Neural cell (in vitro differentiated cells): Measurements from ENCODE around the gene ZNF316. TPM values are rescaled to one million over a fixed set of nuclear protein-coding genes. Genes with fewer than 3 reads are reported as not detected.

Source experiments
- H2AFZ ChIP-seq: fragments of 200-600, 300-800 bp; sonication (generic), shearing (Covaris generic); 2 replicates; pipeline ENCODE4 v1.6.0; 2014; ENCODE audit warnings: low read depth, mild to moderate bottlenecking, antibody characterized with exemption, low read length, moderate library complexity
- H3F3A ChIP-seq: fragments of 200-600 bp; shearing (Covaris generic); 2 replicates; pipeline ENCODE4 v1.6.1; 2016; ENCODE audit warnings: mild to moderate bottlenecking, moderate library complexity, mixed read lengths, antibody characterized with exemption, low read length; ENCODE audit not compliant: insufficient read depth, poor library complexity, severe bottlenecking
- H3K27ac ChIP-seq: fragments of 200-600, 300-800 bp; sonication (generic), shearing (Covaris generic); 2 replicates; pipeline ENCODE4 v1.5.1; 2014; ENCODE audit warnings: mild to moderate bottlenecking, low read length, moderate library complexity
- H3K27me3 ChIP-seq: fragments of 300-800, 200-600 bp; sonication (generic), shearing (Covaris generic); 2 replicates; pipeline ENCODE4 v1.6.0; 2014; ENCODE audit warnings: mild to moderate bottlenecking, low read depth, low read length, moderate library complexity; ENCODE audit not compliant: insufficient read depth
- H3K36me3 ChIP-seq: fragments of 300-800, 200-600 bp; sonication (generic), shearing (Covaris generic); 2 replicates; pipeline ENCODE4 v1.5.1; 2014; ENCODE audit warnings: mild to moderate bottlenecking, antibody characterized with exemption, low read length, moderate library complexity; ENCODE audit not compliant: insufficient read depth
- H3K4me2 ChIP-seq: fragments of 300-800, 200-600 bp; sonication (generic), shearing (Covaris generic); 2 replicates; pipeline ENCODE4 v1.6.0; 2014; ENCODE audit warnings: mild to moderate bottlenecking, low read length
- H3K4me3 ChIP-seq: fragments of 300-800, 200-600 bp; sonication (generic), shearing (Covaris generic); 2 replicates; pipeline ENCODE4 v1.5.1; 2014; ENCODE audit warnings: mild to moderate bottlenecking, low read length, moderate library complexity
- H3K79me2 ChIP-seq: fragments of 200-600 bp; shearing (Covaris generic); replicated peaks from 2 replicates; pipeline ENCODE4 v1.6.0; 2014; ENCODE audit warnings: mild to moderate bottlenecking, low read length, moderate library complexity; ENCODE audit not compliant: insufficient read depth
- H3K9ac ChIP-seq: fragments of 300-800, 200-600 bp; sonication (generic), shearing (Covaris generic); 2 replicates; pipeline ENCODE4 v1.6.1; 2016; ENCODE audit warnings: mild to moderate bottlenecking, low read length, mixed read lengths
- H3K9me2 ChIP-seq: fragments of 200-600 bp; shearing (Covaris generic); 2 replicates; pipeline ENCODE4 v1.6.1; 2016; ENCODE audit warnings: mild to moderate bottlenecking, low read length, mixed read lengths; ENCODE audit not compliant: insufficient read depth
- H3K9me3 ChIP-seq: fragments of 200-600, 300-800 bp; sonication (generic), shearing (Covaris generic); 2 replicates; pipeline ENCODE4 v1.6.1; 2016; ENCODE audit warnings: mild to moderate bottlenecking, mixed run types, low read length, moderate library complexity, mixed read lengths
- H4K20me1 ChIP-seq: fragments of 200-600 bp; shearing (Covaris generic); 2 replicates; pipeline ENCODE4 v1.6.1; 2016; ENCODE audit warnings: mild to moderate bottlenecking, mixed run types; ENCODE audit not compliant: insufficient read depth
- CTCF ChIP-seq: fragments of 450-650 bp; IDR thresholded peaks from 2 replicates; pipeline ENCODE4 v1.5.1; 2014; ENCODE audit warnings: antibody characterized with exemption, mild to moderate bottlenecking, moderate library complexity; ENCODE audit not compliant: poor library complexity, severe bottlenecking
- EP300 ChIP-seq: fragments of 450-650 bp; conservative IDR thresholded peaks from 2 replicates; pipeline ENCODE4 v1.6.1; 2014; ENCODE audit warnings: antibody characterized with exemption, mild to moderate bottlenecking, moderate library complexity; ENCODE audit not compliant: poor library complexity, severe bottlenecking
- EZH2 ChIP-seq: fragments of 200-600, 300-800 bp; shearing (Covaris generic), sonication (generic); IDR thresholded peaks from 2 replicates; pipeline ENCODE4 v1.6.1; 2014; ENCODE audit warnings: antibody characterized with exemption, low read length, borderline replicate concordance, mild to moderate bottlenecking; ENCODE audit not compliant: insufficient read depth, poor library complexity, severe bottlenecking
- MXI1 ChIP-seq: fragments of 450-650 bp; conservative IDR thresholded peaks from 2 replicates; pipeline ENCODE4 v1.6.1; 2014; ENCODE audit warnings: antibody characterized with exemption, mild to moderate bottlenecking; ENCODE audit not compliant: poor library complexity, severe bottlenecking
- POLR2AphosphoS5 ChIP-seq: IDR thresholded peaks from 2 replicates; pipeline ENCODE4 v1.6.1; 2012
- RAD21 ChIP-seq: fragments of 450-650 bp; conservative IDR thresholded peaks from 2 replicates; pipeline ENCODE4 v1.6.1; 2014; ENCODE audit warnings: antibody characterized with exemption, mild to moderate bottlenecking, moderate library complexity
- REST ChIP-seq: IDR thresholded peaks from 2 replicates; pipeline ENCODE4 v1.6.1; 2012; ENCODE audit warnings: borderline replicate concordance
- SMC3 ChIP-seq: fragments of 450-650 bp; conservative IDR thresholded peaks from 2 replicates; pipeline ENCODE4 v1.6.1; 2014; ENCODE audit warnings: antibody characterized with exemption, mild to moderate bottlenecking, moderate library complexity; ENCODE audit not compliant: poor library complexity
- TAF1 ChIP-seq: IDR thresholded peaks from 2 replicates; pipeline ENCODE4 v1.6.1; 2012; ENCODE audit warnings: low read depth
- polyA plus RNA-seq: library from polyadenylated mRNA; depleted of rRNA; stranded (reverse); fragments of >200 nt; gene quantifications from 2 replicates; pipeline ENCODE4 v1.2.3, GENCODE V29; 2014

ZNF316 gene
- polyA plus RNA-seq, 1 donor from 2014 or later, result 22.2 TPM

GRCh38 chr7:6612819-6613218, 24.3 kb upstream of the ZNF316 start:
- H3K27ac ChIP-seq, result no peak overlapping the region
- H3K4me2 ChIP-seq, result no peak overlapping the region
- H3K27me3 ChIP-seq, result no peaks in the 10 kb centered on the region
- no peak overlapping the region for H3K4me3 ChIP-seq
- no peaks in the 10 kb centered on the region for H3K9me2 ChIP-seq
- H3K36me3 ChIP-seq, result no peaks in the 10 kb centered on the region
- H3K9me3 ChIP-seq, result no peaks in the 10 kb centered on the region
- no peaks in the 10 kb centered on the region for H3F3A ChIP-seq
- TF ChIP-seq TAF1, result no peak
- no peak for TF ChIP-seq CTCF
- TF ChIP-seq RAD21, result no peak
- TF ChIP-seq REST, result no peak
- TF ChIP-seq MXI1, result no peak
- TF ChIP-seq EP300, result no peak
- no peak for TF ChIP-seq EZH2
- no peak for TF ChIP-seq SMC3
- no peak for TF ChIP-seq POLR2AphosphoS5
- no peaks in the 10 kb centered on the region for H4K20me1 ChIP-seq
- no peaks in the 10 kb centered on the region for H3K79me2 ChIP-seq
- no peak overlapping the region for H3K9ac ChIP-seq
- H2AFZ ChIP-seq, result no peak overlapping the region

- TF ChIP-seq MXI1 (no peak), TAF1 (no peak), RAD21 (no peak), CTCF (no peak), REST (no peak), EZH2 (no peak), POLR2AphosphoS5 (no peak), SMC3 (no peak), EP300 (no peak)
Observed at GRCh38 chr7:6613706-6614105, 23.4 kb upstream of the ZNF316 start.

More at GRCh38 chr7:6613706-6614105, 23.4 kb upstream of the ZNF316 start:
- Histone ChIP-seq H3K36me3 (no peaks in the 10 kb centered on the region), H3K4me2 (no peak overlapping the region), H3K27ac (no peak overlapping the region), H3F3A (no peaks in the 10 kb centered on the region), H4K20me1 (no peaks in the 10 kb centered on the region), H3K27me3 (no peaks in the 10 kb centered on the region), H3K9ac (no peak overlapping the region), H3K4me3 (no peak overlapping the region), H3K79me2 (no peaks in the 10 kb centered on the region), H3K9me2 (no peaks in the 10 kb centered on the region), H2AFZ (no peak overlapping the region), H3K9me3 (no peaks in the 10 kb centered on the region)
